GM08714 (cell line): ENCODE results near the gene ACTN2.

Experiments used
- H3K4me3 ChIP-seq: fragments of 200-500 bp; sonication (Bioruptor generic); 2 replicates; pipeline ENCODE4 v1.5.1; 2014; ENCODE audit warnings: mild to moderate bottlenecking, low read length, inconsistent platforms
- ZNF274 ChIP-seq: IDR thresholded peaks from 2 replicates; pipeline ENCODE4 v1.6.1; 2012; ENCODE audit warnings: mild to moderate bottlenecking, low read depth, low read length

The ACTN2 gene

DNA sequence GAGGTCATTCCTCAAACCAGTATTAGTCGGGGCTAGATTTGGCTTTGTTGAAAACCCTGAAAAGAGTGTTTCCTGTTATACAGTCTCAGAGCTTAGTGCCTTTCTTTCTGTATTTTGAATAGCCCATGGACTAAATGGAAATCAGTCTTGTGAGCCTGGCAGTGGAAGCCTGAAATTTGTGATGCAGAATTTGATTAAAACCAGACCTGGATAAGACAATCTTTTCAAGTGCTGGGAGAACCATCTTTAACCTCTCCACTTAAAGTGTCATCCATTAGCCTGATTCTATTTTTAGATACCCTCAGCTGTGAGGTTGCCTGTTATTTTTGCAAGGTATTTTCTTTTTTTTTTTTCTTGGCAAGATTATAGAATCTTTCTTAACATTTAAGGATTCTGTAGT is 19.5 kb downstream of the ACTN2 start:
- TF ChIP-seq ZNF274: no peak
- H3K4me3 ChIP-seq: no peak overlapping the region

DNA sequence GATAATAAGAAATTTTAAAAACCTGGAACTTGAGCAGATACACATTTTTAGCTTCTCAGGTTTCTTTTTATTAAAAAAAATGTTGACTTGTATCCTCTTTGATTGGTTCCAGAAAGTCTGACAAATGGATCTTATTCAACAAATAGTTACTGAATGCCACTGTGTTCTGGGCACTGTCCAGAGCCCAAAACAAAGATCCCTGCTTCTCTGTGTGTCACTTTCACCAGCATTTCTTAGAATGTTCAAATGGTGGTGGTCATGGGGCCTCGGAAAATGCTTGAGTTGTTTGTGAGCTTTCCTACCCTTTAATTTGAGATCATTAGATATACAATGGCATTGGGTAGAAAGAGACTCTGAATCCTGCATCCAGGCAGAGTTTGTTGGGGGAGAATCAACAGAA is 19.9 kb downstream of the ACTN2 start:
- H3K4me3 ChIP-seq: no peak overlapping the region
- no peak for TF ChIP-seq ZNF274

DNA sequence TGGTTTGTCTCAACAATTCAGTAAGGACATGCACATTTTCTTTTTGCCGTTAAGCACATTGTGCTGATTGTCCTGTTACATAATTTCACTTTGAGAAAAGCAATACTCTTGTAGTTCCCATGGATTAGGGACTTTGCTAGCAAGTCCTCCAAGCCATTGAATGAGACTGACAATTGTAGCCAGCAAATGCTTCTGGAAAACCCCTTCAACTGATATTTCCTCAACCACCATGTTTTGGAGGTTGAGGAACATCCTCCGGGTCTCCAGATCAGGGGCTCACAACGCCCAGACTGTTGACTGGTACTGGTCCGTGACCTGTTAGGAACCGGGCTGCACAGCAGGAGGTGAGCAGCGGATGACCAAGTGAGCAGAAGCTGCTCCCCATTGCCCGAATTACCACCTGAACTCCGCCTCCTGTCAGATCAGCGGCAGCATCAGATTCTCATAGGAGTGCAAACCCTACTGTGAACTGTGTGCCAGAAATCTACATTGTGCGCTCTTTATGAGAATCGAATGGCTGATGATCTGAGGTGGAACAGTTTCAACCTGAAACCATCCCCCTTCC is 24.1 kb downstream of the ACTN2 start:
- H3K4me3 ChIP-seq: no peak overlapping the region
- TF ChIP-seq ZNF274: no peak

DNA sequence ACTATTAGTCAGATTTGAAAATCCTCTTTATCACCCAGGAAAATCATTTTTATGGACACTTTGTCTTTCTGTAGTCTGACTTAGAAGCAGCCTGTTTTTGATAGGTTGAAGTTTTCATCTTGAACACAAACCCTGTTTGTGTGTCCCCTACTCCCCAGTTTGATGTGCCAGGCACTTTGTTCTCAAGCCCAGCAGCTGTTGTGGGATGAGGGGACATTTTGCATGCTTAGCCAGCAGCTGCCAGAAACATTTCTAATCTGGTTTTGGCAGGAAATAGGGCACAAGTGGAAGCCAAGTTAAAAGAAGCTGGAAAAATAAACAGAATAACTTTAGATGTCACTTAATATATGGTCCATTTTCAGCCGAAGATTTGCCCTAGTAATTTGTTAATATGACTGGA is 29.9 kb downstream of the ACTN2 start:
- H3K4me3 ChIP-seq: no peak overlapping the region
- no peak for TF ChIP-seq ZNF274

DNA sequence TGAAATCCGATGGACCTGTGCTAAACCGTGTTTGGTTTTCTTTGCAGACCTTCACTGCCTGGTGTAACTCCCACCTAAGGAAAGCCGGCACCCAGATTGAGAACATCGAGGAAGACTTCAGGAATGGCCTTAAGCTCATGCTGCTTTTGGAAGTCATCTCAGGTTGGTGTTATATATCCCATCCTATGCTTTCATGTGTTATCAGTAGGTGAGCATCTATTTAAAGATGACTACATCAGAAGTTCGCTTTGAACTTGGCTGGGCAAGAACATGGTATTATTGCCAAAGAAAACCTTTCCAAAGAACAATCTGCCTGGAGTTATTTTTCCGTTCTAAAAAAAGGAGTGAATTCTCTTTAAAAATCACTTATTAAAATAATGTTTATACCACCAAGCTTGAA is 31.5 kb downstream of the ACTN2 start:
- no peak for TF ChIP-seq ZNF274
- H3K4me3 ChIP-seq: no peak overlapping the region

DNA sequence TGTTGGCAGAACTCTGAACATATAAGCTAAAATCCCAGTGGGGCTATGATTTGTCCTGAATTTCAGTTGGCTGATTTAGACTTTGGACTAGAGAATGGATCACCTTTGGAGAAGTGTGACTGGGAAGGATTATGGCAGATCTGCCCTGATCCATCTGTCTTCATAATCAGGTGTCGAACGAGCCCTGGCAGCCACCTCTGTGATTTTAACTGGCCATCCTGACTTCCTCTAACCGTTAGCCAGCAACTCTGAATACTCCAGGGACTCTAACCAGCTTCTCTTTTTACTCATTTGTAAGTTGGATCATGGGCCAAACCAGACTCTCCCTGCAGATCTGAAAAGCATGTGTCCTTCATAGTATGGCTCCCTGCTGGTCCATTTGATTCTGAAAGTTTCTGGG is 32.0 kb downstream of the ACTN2 start:
- no peak overlapping the region for H3K4me3 ChIP-seq

DNA sequence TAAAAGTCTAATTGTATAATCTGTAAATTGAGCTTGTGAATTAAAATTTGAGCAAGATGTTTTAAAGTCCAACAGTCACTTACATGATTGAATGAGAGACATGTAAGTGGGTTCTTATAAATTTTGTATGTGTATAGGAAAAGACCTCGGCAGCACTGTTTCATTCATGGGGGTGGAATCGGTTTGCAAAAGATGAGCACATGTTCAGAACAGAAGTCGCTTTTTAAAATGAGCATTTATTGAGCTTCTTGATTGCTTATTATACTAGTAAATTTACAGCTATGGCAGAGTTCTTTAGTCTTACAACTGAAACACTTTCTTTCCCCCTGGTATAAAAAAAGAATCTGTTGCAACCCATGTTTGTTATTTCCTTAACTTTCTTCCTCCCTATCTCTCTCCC is 33.9 kb downstream of the ACTN2 start:
- TF ChIP-seq ZNF274: no peak
- H3K4me3 ChIP-seq: no peak overlapping the region

More for the DNA sequence above, 32.0 kb downstream of the ACTN2 start:
- no peak for TF ChIP-seq ZNF274

DNA sequence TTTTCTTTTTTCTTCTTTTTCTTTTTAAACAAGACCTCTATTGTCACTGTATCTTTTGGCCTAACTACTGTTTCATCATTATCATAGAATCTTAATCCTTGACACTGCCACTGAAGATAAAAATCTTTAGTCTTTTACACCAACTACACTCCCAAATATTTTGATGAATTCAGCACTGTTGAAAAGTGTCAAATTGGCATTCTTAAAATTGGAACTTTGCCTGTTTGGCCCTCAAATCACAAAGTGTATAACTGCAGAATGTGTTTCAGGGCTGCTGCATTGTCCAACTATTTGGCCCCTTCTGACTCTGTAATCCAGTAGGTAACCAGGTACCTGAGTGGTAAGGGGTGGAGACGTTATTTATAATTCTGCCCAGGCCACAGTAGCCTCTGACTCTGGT is 34.3 kb downstream of the ACTN2 start:
- no peak overlapping the region for H3K4me3 ChIP-seq
- TF ChIP-seq ZNF274: no peak

DNA sequence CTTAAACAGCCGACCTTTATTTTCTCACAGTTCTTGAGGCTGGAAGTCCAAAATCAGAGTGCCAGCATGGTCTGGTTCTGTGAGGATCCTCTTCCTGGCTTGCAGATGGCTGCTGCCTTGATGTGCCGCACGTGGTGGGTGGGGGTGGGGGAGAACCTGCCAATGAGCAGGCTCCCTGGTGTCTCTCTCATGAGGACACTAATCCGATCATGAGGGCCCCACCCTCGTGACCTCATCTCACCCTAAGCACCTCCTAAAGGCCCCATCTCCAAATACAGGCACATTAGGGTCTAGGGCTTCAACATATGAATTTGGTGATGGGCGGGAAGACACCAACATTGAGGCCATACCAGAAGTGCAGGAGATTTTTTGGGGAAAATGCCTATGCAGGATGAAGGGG is 37.8 kb downstream of the ACTN2 start:
- H3K4me3 ChIP-seq: no peak overlapping the region
- no peak for TF ChIP-seq ZNF274

DNA sequence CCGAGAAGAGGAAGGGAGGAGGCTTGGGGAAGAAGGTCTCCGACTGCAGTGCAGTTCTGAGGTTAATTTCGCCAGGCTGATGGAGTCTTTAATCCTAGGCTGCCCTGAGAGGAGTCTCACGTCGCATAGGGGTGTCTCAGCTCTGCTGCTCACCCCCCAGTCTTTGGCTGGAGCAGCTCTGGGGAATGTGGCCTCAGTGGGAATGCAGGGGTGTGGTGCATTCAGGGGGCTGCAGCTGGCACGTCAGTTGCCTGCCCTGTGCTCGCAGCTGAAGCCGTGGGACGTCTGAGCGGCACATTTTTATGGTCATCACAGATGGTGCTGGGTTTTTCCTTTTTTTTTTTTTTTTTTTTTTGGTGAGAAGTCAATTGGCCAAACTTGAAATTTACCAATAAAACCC is 38.2 kb downstream of the ACTN2 start:
- no peak for TF ChIP-seq ZNF274
- no peak overlapping the region for H3K4me3 ChIP-seq

DNA sequence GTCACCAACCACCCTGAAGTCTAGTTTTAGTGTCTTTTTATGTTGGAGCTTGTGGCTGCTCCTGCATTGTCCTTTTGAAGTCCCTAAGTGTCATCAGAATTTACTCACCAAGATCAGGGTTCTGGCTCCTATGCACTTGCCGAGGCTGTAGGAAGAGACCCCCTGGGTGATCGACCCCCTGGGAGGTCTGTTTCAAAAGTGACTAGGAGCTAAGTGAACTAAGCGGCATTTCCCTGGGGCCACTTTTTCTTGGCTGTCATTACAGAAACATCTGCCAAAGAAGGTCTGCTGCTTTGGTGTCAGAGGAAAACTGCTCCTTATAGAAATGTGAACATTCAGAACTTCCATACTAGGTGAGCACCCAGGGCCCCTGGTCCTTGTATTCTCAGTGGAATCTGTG is 39.4 kb downstream of the ACTN2 start:
- H3K4me3 ChIP-seq: no peak overlapping the region
- no peak for TF ChIP-seq ZNF274

DNA sequence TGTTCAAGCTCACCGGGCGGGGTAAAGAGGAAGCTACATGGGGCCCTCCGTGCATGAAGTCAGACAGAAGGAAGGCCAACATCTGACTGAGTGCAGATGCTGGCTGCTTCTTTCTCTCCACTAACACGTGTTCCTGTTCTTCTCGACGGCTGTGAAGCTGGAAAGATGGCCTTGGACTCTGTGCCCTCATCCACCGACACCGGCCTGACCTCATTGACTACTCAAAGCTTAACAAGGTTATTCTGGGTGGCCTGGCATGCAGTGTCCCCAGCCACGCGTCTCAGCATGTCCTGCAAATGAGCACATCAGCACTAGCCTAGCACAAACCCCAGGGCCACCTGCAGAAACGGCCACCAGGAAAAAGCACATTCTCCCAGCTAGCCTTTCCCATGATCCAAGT is 41.2 kb downstream of the ACTN2 start:
- no peak for TF ChIP-seq ZNF274
- H3K4me3 ChIP-seq: no peak overlapping the region

DNA sequence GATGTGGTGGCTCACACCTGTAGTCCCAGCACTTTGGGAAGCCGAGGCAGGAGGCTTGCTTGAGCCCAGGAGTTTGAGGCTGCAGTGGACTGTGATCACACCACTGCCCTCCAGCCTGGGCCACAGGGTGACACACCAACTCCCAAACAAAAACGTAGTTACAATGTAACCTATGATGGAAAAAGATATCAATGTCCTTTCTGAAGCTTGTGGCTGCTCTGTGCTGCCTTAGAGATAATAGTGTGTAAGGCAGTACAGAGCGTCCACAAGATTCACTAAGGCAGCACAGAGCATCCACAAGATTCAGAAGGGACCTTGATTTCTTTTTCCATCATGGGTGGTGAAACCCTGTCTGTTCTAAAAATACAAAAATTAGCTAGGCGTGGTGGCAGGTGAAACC is 42.5 kb downstream of the ACTN2 start:
- TF ChIP-seq ZNF274: no peak
- H3K4me3 ChIP-seq: no peak overlapping the region

DNA sequence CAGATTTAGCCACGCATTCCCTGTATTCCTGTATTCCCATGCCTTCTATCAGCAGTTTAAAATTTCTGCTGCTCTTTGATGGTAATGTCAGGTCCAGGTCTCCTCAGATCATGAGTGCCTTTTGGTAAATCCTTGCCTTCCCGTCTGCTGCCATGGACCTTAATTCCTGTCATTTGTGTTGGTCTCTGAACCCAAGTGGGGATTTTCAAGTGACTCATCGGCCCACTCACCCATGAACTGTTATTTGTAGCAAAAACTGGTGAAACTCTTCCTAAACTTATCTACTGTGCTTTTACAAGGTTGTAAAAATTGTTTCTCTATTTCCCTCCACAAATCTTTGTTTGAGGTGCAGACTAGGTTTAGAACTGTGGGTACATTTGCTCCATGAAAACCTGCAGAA is 47.4 kb downstream of the ACTN2 start:
- no peak for TF ChIP-seq ZNF274
- H3K4me3 ChIP-seq: no peak overlapping the region

DNA sequence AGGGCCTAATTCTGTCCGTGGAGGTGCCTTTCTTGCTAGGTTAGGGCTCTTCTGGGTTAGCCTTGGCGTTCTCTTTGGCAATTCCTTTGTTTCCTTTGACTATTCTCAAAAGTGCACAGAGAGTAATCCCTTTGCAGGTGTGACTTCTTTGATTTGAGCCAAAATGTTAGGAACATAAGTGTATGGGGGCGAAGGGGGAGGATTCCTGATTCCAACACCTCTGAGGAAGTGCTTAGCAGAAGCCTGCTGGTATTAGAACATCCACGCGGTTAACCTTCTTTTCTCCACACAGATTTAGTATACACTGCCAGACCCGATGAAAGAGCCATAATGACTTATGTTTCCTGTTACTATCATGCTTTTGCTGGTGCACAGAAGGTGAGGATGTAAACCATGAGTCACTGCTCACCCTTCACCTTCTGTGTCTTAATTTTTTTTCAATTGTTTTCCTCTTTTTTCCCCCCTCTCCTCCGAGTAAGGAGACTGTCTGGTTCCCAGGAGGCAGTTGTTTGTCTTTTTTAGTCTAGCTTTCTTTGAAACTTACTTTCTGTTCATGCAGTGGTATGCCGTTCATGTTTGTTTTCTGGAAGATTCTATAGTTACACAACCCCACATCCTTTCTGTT is 48.0 kb downstream of the ACTN2 start:
- TF ChIP-seq ZNF274: no peak

DNA sequence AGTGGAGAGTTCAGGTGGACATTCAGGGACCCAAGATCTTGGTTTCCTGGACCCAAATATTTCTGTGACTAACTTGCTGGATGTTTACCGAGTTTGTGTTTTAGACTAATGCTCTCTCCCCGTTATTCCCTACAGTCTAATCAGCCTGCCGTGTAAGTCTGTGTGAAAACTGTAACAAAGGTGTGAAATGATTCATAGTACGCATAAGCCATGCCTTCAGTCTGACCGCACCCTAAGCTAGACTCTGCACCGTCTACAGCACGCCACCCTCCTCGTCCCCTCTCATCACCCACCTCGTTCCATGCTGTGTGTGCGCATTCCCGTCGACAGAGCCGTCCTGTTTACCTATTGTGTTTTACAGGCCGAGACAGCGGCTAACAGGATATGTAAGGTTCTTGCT is 50.5 kb downstream of the ACTN2 start:
- no peak overlapping the region for H3K4me3 ChIP-seq
- no peak for TF ChIP-seq ZNF274

More for the DNA sequence above, 48.0 kb downstream of the ACTN2 start:
- H3K4me3 ChIP-seq: no peak overlapping the region
